ENCODE measurements around the gene RAB5IF.

- TF ChIP-seq POLR2A (IDR thresholded peaks at IDR 0.05) = no peak
- TF ChIP-seq, protein P1, sequence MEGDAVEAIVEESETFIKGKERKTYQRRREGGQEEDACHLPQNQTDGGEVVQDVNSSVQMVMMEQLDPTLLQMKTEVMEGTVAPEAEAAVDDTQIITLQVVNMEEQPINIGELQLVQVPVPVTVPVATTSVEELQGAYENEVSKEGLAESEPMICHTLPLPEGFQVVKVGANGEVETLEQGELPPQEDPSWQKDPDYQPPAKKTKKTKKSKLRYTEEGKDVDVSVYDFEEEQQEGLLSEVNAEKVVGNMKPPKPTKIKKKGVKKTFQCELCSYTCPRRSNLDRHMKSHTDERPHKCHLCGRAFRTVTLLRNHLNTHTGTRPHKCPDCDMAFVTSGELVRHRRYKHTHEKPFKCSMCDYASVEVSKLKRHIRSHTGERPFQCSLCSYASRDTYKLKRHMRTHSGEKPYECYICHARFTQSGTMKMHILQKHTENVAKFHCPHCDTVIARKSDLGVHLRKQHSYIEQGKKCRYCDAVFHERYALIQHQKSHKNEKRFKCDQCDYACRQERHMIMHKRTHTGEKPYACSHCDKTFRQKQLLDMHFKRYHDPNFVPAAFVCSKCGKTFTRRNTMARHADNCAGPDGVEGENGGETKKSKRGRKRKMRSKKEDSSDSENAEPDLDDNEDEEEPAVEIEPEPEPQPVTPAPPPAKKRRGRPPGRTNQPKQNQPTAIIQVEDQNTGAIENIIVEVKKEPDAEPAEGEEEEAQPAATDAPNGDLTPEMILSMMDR (IDR thresholded peaks at IDR 0.05) = no peak
These were observed 9.4 kb downstream of the RAB5IF start for GRCh38 chr20:36614781-36615557.

Data from thyroid gland (tissue), 4 donors.